ENCODE data around the gene FOXRED1. TPM values are rescaled to one million over a fixed set of nuclear protein-coding genes. Genes with fewer than 3 reads are reported as not detected.

The FOXRED1 gene
- total and polyA plus RNA-seq, 2 of the 13 experiments (the other 11 are each of a cell fraction or from before 2014, with no cell fraction given), result 29.6 to 42.9 TPM

DNA sequence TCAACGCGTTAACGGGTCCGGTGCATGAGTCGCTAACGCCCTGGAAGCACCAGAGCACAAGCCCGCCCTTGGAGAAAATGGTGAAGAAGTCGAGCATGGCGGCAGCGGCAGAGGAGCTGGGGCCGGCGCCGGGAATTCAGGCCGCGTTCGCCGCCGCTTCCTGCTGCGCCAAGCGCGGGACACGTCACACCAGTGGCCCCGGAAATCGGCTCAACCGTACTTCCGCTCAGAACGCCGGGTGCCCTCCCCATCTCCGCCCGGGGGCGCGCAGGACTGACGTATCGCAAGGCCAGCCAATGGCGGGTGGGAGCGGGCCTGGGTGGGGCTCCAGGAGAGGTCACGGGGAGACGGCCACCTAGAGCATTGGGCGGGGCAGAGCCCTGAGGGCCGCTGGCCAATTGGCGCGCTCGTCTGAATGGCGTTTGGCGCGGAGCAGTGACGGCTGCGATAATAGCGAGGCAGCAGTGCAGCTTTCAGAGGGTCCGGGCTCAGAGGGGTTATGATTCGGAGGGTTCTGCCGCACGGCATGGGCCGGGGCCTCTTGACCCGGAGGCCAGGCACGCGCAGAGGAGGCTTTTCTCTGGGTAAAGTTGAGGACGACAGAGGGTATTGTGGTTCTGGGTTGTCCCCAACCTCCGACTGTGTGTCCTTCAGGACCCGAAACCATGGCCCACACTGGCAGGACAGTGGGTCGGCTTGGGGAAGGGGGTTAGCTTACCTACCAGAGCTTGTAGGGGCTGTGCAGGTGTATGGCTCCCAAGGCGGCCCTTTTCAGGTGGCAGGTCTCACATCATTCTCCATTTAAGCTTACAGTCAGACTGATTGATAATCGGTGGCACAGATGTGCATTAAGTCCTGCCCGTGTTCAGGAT is at the start of gene FOXRED1, which contains the start of gene SRPRA (continued):
- TF ChIP-seq ZNF350 (CRISPR knock-in tag; IDR thresholded peaks at IDR 0.05; ENCODE audit: borderline replicate concordance, low read depth) (peak; percentile 93), ZNF749 (CRISPR knock-in tag; IDR thresholded peaks at IDR 0.05; ENCODE audit: borderline replicate concordance) (peak; percentile 88; the same call in 1 of the 2 replicates), ZNF432 (CRISPR knock-in tag; IDR thresholded peaks at IDR 0.05; ENCODE audit: borderline replicate concordance) (no peak), ZMAT3 (CRISPR knock-in tag; conservative IDR thresholded peaks at IDR 0.05) (peak; percentile 90), ESRRA (CRISPR knock-in tag; IDR thresholded peaks at IDR 0.05; ENCODE audit: low read depth) (0 out of 2 replicates have a peak, but pooled peaks have one; percentile 29), EED (CRISPR knock-in tag; IDR thresholded peaks at IDR 0.05) (no peak), ZIK1 (CRISPR knock-in tag; IDR thresholded peaks at IDR 0.05; ENCODE audit: borderline replicate concordance, low read depth) (peak; percentile 60; the same call in 1 of the 2 replicates), TBL1XR1 (IDR thresholded peaks at IDR 0.05; ENCODE audit: borderline replicate concordance, low read length, partially characterized antibody) (no peak), PHF20 (CRISPR knock-in tag; IDR thresholded peaks at IDR 0.05) (peak; percentile 99), TCF7L2 (IDR thresholded peaks at IDR 0.05; ENCODE audit: low read depth, low read length) (no peak), HDAC2 (CRISPR knock-in tag; IDR thresholded peaks at IDR 0.05) (peak; percentile 72), ATF1 (CRISPR knock-in tag; IDR thresholded peaks at IDR 0.05) (peak; percentile 99), JUND (CRISPR knock-in tag; IDR thresholded peaks at IDR 0.05) (0 out of 2 replicates have a peak, but pooled peaks have one; percentile 6), ZNF547 (CRISPR knock-in tag; IDR thresholded peaks at IDR 0.05) (peak; percentile 78), ZBTB20 (CRISPR knock-in tag; IDR thresholded peaks at IDR 0.05; ENCODE audit: borderline replicate concordance, low read depth) (no peak), STAG1 (CRISPR knock-in tag; IDR thresholded peaks at IDR 0.05) (no peak), YEATS4 (CRISPR knock-in tag; IDR thresholded peaks at IDR 0.05; ENCODE audit: borderline replicate concordance) (peak; percentile 98)
- TF ChIP-seq, protein P1, sequence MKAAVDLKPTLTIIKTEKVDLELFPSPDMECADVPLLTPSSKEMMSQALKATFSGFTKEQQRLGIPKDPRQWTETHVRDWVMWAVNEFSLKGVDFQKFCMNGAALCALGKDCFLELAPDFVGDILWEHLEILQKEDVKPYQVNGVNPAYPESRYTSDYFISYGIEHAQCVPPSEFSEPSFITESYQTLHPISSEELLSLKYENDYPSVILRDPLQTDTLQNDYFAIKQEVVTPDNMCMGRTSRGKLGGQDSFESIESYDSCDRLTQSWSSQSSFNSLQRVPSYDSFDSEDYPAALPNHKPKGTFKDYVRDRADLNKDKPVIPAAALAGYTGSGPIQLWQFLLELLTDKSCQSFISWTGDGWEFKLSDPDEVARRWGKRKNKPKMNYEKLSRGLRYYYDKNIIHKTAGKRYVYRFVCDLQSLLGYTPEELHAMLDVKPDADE (CRISPR knock-in tag; IDR thresholded peaks at IDR 0.05), result no peak
- TF ChIP-seq, protein P2, sequence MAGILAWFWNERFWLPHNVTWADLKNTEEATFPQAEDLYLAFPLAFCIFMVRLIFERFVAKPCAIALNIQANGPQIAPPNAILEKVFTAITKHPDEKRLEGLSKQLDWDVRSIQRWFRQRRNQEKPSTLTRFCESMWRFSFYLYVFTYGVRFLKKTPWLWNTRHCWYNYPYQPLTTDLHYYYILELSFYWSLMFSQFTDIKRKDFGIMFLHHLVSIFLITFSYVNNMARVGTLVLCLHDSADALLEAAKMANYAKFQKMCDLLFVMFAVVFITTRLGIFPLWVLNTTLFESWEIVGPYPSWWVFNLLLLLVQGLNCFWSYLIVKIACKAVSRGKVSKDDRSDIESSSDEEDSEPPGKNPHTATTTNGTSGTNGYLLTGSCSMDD (CRISPR knock-in tag; IDR thresholded peaks at IDR 0.05), result no peak
- TF ChIP-seq, protein P3, sequence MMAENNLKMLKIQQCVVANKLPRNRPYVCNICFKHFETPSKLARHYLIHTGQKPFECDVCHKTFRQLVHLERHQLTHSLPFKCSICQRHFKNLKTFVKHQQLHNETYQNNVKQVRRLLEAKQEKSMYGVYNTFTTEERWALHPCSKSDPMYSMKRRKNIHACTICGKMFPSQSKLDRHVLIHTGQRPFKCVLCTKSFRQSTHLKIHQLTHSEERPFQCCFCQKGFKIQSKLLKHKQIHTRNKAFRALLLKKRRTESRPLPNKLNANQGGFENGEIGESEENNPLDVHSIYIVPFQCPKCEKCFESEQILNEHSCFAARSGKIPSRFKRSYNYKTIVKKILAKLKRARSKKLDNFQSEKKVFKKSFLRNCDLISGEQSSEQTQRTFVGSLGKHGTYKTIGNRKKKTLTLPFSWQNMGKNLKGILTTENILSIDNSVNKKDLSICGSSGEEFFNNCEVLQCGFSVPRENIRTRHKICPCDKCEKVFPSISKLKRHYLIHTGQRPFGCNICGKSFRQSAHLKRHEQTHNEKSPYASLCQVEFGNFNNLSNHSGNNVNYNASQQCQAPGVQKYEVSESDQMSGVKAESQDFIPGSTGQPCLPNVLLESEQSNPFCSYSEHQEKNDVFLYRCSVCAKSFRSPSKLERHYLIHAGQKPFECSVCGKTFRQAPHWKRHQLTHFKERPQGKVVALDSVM (CRISPR knock-in tag; IDR thresholded peaks at IDR 0.05), result peak; percentile 25; the same call in 1 of the 2 replicates
- TF ChIP-seq, protein P4, sequence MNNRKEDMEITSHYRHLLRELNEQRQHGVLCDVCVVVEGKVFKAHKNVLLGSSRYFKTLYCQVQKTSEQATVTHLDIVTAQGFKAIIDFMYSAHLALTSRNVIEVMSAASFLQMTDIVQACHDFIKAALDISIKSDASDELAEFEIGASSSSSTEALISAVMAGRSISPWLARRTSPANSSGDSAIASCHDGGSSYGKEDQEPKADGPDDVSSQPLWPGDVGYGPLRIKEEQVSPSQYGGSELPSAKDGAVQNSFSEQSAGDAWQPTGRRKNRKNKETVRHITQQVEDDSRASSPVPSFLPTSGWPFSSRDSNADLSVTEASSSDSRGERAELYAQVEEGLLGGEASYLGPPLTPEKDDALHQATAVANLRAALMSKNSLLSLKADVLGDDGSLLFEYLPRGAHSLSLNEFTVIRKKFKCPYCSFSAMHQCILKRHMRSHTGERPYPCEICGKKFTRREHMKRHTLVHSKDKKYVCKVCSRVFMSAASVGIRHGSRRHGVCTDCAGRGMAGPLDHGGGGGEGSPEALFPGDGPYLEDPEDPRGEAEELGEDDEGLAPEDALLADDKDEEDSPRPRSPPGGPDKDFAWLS (CRISPR knock-in tag; IDR thresholded peaks at IDR 0.05; ENCODE audit: borderline replicate concordance), result peak; percentile 73; the same call in 1 of the 2 replicates

Measured in HepG2 (cell line).